ENCODE results near the gene PCNX2.
A peak's percentile ranks its signal among the peaks of the same experiment; 100 is the strongest.

- peak in 1 of 2 experiments; percentile 42; a peak in 2 of 4 replicates for TF ChIP-seq CTCF (conservative IDR thresholded peaks at IDR 0.05; ENCODE audit: low read depth in 2 of 2)
- no peak for TF ChIP-seq POLR2AphosphoS5 (IDR thresholded peaks at IDR 0.05; ENCODE audit: low read depth)
- no peak for TF ChIP-seq EZH2phosphoT487 (IDR thresholded peaks at IDR 0.05; ENCODE audit: unreplicated experiment)
- TF ChIP-seq REST (IDR thresholded peaks at IDR 0.05; ENCODE audit: unreplicated experiment), result no peak
- no peak for TF ChIP-seq EZH2 (IDR thresholded peaks at IDR 0.05; ENCODE audit: low read depth, unreplicated experiment)
- no peak for TF ChIP-seq STAT1 (IDR thresholded peaks at IDR 0.05; ENCODE audit: unreplicated experiment)
- no peak for TF ChIP-seq ZNF462 (CRISPR knock-in tag; IDR thresholded peaks at IDR 0.05)
- TF ChIP-seq NANOG (IDR thresholded peaks at IDR 0.05; ENCODE audit: borderline replicate concordance), result no peak
- TF ChIP-seq CREB1 (CRISPR knock-in tag; IDR thresholded peaks at IDR 0.05; ENCODE audit: low read depth), result no peak
- TF ChIP-seq ETS1 (IDR thresholded peaks at IDR 0.05), result no peak
- TF ChIP-seq ZNF331 (CRISPR knock-in tag; IDR thresholded peaks at IDR 0.05; ENCODE audit: low read depth), result no peak
These were observed 3.9 kb upstream of the PCNX2 start for GRCh38 chr1:233299450-233299849.
